ENCODE results near the gene NONO.
"Not testable (repeated sequence)": the region's sequence is repeated elsewhere in the genome, so short reads cannot be mapped to it uniquely, and the experiment has no call there.

Gene NONO, protein sequence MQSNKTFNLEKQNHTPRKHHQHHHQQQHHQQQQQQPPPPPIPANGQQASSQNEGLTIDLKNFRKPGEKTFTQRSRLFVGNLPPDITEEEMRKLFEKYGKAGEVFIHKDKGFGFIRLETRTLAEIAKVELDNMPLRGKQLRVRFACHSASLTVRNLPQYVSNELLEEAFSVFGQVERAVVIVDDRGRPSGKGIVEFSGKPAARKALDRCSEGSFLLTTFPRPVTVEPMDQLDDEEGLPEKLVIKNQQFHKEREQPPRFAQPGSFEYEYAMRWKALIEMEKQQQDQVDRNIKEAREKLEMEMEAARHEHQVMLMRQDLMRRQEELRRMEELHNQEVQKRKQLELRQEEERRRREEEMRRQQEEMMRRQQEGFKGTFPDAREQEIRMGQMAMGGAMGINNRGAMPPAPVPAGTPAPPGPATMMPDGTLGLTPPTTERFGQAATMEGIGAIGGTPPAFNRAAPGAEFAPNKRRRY

DNA sequence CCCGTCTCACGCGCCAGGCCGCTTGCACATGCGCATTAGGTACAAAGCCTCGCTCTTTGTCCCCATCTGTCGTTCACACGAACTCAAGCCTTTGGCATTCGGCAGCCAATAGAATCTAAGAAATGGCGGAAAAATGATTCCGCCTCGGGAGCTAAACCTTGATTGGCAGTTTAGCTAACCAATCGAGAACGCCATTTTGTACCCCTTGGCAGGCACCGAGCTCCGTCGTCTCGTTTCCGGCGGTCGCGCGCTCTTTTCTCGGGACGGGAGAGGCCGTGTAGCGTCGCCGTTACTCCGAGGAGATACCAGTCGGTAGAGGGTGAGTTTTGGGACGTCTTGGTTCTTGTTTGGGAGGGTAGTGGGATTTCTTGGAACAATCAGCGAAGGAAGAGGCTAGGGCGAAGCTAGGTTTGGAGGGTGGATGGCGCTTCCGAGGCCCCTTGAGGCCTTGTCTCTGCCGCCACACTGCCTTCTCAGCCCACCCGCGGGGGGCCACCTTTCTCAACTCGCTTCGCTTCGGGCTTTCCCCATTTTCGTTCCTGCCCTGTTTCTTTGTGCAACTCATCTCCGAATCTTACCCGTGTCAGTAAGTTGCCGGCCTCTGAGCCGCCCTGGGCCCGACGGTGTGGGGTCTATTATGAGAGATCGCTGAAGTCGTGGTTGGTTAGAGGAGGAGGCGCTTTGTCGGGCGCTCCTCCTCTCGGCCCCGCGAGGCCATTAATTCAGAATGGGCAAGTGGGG is at the start of gene NONO:
Gene NONO, plus strand, starts transcription at position 233 of the 741 bp plus-strand sequence. CDS start 7,003 bp downstream, outside the sequence.
- peak; percentile 61 to 89 (median 87) for DNase-seq

DNA sequence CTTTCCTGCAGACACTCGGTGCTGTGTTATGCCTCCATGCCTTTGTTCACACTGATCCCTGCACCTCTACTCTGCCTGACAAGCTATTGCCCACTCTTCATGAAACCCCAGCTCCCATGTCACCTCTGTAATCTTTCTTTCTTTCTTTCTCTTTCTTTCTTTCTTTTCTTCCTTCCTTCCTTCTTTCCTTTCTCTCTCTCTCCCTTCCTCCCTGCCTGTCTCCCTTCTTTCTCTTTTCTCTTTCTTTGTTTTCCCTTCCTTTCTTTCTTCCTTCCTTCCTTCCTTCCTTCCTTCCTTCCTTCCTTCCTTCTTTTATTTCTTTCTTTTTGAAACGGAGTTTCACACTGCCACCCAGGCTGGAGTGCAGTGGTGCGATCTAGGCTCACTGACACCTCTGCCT is 48.0 kb upstream of the NONO start:
- no peak for DNase-seq

DNA sequence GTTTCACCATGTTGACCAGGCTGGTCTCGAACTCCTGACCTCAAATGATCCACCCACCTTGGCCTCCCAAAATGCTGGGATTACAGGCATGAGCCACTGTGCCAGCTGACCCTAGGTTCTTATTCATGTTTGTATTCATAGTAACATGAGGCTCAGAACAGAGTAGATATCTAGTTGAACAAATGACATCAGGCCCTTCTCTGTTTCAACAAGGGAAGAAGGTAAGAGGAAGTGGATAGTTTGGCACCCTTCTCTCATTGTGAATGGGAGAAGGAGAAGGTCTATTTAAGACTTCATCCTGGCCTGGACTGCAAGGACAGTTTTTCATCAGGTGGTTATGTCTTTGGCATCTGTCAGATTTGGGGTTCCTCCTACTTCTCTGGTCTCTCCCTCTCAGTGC is 46.6 kb upstream of the NONO start:
- no peak for DNase-seq

DNA sequence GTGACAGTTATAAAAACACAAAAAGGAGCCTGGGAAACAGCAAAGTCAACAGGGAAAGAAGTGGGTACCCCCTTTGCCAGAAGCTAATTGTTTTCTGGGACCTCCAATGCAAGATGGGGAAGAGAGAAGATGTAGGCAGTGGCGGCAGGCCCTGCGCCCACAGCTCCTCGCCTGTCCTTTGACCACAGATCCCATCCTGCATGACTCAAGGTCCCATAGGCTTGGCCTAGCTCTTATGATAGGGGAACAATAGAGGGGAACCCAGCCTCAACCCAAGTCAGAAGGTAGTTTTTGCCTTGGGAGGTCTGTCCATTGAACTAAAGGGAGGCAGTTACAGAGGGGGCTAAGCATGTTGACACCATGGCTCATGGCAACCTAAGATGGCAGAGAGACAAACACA is 43.7 kb upstream of the NONO start:
- DNase-seq, result no peak

DNA sequence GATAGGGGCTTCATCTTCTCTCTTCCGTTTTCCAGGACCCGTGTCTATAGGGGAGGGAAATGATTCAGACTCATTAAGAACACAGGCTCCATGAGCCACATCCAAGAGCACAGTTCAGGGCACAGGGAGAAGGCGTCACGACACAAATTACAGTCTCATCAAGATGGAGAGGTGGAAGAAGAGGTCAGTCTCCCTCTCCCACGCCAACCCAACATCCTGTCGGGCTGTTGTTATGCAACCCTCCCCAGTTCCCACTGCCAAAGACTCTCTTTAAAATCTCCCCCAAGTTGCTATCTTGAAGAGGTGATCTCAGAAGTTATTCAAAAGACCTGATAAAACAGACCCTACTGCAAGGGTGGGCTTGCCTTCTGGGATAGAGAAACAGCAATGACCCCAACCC is 42.1 kb upstream of the NONO start:
- no peak for DNase-seq

DNA sequence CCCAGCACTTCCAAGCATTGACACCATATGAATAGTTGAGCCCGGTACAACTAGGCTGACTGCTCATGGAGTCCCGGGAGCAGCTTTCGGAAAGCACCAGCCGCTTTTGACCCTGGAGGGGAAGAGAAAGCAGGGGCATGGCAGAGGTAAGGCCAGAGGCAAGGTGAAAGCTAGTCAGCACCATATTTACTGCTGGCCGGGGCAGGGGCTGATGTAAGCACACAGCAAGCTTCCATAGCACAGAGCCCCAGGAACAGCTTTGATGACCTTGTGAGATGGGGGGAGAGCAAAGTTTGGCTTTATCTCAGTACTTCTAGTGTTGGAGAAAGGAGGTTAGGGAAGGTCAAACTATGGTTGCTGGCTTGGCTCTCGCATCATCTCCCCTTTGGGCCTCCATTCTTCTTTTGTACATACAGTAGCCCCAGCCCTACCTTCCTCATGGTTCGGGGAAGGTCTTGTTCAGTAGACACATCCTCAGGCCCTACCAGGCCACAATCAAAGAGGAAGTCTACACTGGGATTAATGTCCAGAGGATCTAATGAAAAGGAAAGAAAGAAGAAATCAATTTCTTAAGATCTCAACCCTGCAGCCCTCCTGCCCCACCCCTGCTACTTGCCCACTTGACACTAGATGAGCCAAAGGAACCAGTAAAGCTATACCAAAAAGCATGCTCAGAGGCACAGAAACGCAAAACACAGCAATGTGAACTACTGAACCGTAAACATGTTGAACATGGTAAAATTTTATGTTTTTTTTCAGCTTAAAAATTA is 38.9 kb upstream of the NONO start:
- DNase-seq, result no peak

DNA sequence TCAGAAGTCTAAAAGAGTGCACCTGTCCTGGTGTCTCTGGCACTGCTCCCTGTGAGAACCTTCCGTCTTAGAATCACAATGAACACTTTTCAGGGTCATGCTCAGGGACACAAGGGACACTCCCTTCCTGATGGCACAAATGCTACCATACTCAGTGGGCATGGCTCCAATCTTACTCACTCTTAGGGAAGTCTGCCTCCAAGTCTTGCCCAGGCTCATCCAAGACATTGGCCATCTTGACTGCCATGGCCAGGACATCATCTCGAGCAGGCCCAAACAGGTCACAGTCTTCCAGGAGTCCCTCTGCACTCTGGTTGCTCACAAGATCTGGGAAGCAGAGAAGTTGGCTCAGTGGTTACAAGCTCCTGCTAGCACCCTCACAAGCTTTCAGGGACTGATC is 38.3 kb upstream of the NONO start:
- DNase-seq, result no peak

DNA sequence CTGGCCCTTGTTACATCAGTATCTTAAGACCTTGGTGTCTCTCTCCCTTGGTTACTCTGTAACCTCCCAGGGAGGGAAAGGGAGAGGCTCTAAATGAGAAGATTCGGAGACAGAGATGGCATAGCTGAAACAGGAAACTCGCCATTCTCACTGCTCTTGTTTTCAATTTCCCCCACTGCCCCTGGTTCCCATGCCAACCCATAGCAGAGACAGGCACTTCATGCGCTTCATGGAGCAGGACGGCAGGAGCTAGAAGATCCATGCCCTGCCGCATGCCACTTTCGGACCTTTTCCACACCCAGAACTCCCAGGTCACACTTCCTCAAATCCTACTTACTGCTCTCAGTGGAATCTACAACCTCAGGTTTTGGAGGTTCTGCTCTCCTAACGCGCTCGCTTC is 32.6 kb upstream of the NONO start:
- no peak for DNase-seq

DNA sequence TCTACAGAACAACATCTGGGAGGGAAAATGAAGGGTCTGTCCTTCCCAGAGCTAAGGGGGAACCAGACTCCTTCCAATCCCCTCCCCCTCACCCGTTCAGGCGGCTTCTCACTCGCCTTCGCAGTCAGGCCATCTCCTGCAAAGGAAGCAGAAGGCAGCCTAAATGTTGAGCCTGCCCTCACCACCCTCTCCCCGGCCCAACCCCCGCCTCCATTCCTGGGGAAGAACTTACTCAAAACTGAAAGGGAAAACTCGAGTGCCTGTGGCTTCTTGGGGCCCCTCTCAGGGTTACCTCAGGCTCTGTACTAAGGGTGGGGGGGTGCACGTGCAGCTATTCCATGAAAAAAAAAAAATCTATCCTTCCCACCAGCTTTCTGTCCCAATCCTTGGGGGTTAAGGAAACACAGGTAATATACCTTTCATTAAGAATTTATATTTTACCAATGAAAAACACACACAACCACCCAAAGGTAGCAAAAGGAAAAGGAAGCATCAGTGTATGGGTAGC is 31.9 kb upstream of the NONO start:
- no peak for DNase-seq

DNA sequence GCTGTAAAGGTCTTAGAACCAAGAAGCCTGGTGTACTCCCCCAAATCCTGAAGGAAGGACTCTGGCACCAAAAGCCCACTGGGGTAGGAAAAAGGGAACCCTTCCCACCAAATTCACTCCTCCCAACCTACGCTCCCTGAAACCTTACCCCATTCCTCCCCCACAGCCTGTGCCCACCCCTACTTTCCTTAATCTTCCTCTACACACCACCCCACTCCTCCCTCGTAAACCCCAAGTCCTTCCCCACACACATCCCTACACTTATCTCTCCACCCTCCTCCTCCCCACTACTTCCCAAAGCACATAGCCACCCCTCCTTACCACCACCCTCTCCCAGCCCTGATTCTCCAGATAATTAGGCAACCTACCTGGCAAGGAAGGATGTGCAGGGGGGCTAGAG is 31.2 kb upstream of the NONO start:
- no peak for DNase-seq

DNA sequence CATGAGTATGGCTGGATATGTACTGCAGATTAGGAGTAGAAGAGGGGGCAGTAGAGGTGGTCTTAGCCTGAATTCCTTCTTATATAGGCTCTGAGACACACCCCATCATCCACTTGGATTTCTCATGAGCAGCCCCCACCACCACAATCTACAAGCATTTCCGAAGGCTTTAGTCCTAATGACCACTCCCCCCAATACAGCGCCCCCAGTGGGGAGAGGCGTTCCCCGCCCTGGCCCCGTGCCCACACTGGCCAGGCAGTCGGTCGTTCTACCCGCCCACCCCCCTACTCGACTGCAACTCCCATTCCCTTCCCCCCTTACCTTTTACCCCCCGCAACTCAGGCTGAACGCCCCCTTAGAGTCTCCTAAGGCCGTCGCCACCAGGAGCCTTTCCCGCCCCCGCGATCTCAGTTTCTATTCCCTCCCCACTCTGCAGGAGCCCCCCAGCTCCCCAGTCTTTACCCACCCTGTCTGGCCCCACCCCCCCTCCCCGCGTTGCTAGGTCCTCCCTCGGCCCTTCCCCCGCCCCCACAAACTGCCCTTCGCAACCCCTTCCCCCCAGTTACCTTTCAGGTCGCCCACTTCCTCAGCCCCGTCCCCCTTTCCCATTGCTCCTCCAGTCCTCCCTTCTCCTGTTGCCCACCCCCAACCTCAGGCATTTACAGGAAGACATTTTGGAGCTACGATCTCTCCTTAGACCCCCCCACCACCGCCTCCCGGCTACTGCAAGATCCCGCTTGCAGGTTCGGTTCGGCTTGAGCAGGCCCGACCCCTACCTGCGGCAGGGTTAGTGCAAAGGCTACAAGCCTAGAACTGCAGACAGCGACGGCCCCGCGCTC is 30.0 kb upstream of the NONO start:
- DNase-seq, result peak in 3 of 6 experiments; percentile 4 to 33 (median 6)

DNA sequence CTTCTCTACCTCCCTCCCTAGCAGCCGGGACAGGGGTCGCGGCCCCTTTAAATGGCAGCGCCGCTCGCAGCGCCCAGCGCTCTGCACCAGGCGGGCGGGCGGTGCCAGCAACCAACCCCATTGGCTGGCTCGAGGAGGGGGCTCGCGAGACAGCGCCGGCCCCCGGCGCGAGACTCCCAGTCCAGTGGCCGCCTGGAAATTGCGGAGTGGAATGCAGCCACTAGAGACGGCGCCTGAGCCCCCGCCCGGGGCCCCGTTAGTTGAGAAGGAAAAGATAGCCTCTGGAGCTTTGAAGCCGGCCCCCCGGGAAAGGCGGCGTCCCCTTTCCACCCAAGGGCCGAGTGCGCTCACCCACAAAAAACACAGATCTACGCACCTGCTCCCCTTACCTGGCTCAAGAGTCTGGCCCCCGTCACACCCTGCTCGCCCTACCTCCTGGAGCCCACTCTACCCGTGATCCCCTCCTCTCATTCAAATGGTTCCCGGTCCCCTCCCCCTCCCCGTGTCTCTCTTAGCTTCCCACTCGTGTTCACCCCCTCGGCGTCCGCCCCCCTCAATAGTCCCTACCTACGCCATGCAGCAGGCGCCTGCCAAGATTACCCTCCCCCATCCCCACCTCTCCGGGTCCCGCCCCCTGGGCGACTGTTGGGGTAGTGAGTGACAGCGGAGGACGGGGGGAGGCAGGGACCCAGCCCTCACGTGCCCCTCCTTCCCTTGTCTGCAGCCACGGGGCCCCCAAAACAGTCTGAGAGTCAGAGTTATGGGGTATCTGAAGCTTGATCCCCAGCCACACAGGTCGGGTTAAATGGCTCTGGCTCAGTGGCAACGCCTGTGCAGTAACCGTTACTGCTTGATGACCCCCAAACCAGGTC is 29.1 kb upstream of the NONO start, which contains the start of gene ZMYM3:
Gene ZMYM3, minus strand, starts transcription at position 49 of the 872 bp plus-strand sequence. CDS start 885 bp downstream, outside the sequence.
- DNase-seq, result peak; percentile 66 to 79 (median 72)

DNA sequence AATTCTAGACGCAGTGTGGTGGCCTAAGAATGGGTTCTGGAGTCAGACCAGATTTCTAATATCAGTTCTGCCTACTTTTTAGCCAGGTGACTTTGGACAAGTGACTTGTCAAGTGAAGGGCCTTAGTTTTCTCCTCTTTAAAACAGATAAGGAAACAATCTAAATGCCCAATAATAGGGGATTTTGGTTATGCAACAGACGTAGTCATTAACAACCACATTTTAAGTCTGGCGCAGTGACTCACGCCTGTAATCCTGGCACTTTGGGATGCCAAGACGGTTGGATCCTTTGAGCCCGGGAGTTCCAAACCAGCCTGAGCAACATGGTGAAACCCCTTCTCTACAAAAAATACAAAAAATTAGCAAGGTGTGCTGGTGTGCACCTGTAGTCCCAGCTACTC is 27.4 kb upstream of the NONO start:
- DNase-seq, result no peak

DNA sequence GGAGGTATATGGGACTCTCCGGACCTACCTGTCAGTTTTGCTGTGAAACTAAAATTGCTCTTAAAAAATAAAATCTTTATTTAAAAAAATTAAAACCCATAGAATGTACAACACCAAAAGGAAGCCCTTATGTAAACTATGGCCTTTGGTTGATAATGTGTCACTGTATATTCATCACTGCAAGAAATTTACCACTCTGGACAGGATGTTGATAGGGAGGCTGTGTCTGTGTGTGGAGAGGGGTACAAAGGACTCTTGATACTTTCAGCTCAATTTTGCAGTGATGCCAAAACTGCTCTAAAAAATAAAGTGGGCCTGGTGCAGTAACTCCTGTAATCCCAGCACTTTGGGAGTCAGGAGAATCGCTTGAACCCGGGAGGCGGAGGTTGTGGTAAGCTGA is 26.6 kb upstream of the NONO start:
- no peak for DNase-seq

DNA sequence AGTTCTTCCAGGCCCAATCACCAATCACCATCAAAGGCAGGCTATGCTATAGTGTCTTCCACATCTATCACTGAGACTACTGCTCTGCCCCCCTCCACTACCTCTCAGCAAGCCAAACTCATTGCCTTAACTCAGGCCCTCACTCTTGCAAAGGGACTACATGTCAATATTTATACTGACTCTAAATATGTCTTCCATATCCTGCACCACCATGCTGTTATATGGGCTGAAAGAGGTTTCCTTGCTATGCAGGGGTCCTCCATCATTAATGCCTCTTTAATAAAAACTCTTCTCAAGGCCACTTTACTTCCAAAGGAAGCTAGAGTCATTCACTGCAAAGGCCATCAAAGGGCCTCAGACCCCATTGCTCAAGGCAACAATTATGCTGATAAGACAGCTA is 14.8 kb upstream of the NONO start:
- not testable (repeated sequence) for DNase-seq

DNA sequence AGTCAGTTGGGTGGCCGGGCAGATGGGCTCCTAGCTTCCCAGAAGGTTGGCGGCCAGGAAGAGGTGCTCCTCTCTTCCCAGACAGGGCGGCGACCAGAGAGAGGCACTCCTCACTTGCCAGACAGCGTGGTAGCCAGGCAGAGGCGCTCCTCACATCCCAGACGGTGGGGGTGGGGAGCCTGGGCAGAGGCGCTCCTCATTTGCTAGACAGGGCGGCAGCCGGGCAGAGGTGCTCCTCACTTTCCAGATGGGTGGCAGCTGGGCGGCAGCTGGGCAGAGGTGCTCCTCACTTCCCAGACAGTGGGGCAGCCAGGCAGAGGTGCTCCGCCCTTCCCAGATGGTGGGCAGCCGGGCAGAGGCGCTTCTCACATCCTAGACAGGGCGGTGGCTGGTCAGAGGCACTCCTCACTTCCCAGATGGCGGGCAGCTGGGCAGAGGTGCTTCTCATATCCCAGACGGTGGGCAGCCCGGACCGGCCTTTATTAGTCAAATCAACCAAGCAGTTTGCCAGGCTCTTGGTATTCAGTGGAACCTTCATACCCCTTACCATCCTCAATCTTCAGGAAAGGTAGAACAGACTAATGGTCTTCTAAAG is 13.5 kb upstream of the NONO start:
- no peak for DNase-seq

DNA sequence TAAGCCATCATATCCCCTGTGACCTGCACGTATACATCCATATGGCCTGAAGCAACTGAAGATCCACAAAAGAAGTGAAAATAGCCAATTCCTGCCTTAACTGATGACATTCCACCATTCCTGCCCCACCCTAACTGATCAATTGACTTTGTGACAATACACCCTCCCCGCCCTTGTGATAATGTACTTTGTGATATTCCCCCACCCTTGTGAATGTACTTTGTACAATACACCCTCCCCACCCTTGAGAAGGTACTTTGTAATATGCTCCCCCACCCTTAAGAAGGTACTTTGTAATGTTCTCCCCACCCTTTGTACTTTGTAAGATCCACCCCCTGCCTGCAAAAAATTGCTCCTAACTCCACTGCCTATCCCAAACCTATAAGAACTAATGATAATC is 11.1 kb upstream of the NONO start:
- not testable (repeated sequence) for DNase-seq

DNA sequence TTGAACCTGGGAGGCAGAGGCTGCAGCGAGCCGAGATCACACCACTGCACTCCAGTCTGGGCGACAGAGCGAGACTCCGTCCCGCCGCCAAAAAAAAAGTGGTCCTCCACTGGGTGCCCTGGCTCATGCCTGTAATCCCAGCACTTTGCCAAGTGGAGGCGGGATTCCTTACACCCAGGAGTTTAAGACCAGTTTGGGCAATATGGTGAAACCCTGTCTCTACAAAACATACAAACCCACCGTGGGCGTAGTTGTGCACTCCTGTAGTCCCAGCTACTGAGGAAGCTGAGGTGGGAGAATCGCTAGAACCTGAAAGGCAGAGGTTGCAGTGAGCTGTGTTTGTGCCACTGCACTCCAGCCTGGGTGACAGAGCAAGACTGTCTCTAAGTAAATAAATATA is 2.1 kb upstream of the NONO start:
- DNase-seq, result not testable (repeated sequence)

DNA sequence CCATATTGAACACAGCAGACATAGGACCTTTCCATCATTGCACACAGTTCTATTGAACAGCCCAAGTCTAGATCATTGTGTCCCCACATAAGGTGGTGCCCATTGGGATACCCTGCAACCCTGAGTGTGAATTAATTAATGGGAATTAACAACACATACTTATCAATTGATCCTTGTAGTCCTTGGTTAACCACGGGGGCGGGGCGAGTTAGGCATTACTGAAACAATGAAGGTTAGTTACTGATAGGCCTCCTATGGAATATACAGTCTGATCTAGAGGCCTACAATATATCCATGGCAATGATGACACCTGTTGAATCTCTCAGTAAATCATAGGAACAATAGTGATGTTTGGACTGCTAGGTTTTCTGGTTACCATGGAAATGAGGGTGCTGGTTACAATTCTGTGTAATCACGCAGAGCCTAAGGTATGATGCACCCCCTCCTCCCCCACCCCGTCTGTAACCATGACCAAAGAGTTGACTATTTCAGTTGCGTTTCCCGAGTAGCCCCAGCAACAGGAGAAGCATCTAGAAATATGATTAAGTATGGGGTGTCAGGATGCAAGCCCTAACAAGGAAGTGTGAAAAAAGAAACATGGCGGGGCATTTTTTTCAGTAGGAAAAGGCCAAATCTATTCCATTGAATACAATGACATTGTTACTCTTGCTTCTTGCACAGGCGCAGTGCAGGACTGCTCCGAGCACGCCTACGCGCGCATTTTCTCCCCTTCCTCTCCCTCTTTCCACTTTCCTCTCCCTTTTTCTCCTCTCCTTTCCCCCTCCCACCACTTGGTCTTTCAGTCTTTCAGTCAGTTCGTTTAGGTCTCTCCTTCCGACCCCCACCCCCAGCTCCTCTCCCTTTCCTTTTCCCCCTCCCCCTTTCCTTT is 677 bp upstream of the NONO start:
- DNase-seq, result peak in 5 of 6 experiments; percentile 32 to 63 (median 52)

All from stimulated activated naive CD4-positive, alpha-beta T cell (primary cell).